OCI-LY1 (cell line): ENCODE measurements around the gene PICALM.

Experiments used
- H2AFZ ChIP-seq: fragments of 200-600 bp; sonication (generic), shearing (Covaris generic); 2 replicates; pipeline ENCODE4 v1.6.0; 2014; ENCODE audit warnings: antibody characterized with exemption, mild to moderate bottlenecking, low read length
- H3F3A ChIP-seq: fragments of 200-600 bp; sonication (generic), shearing (Covaris generic); 2 replicates; pipeline ENCODE4 v1.6.0; 2014; ENCODE audit warnings: mild to moderate bottlenecking, antibody characterized with exemption, low read length, moderate library complexity; ENCODE audit not compliant: insufficient read depth
- H3K27ac ChIP-seq: fragments of 200-600 bp; sonication (generic); 2 replicates; pipeline ENCODE4 v1.5.1; 2014; ENCODE audit warnings: low read length, mixed run types, mild to moderate bottlenecking, low read depth; ENCODE audit not compliant: poor library complexity, severe bottlenecking
- H3K27me3 ChIP-seq: fragments of 200-600 bp; sonication (generic); 2 replicates; pipeline ENCODE4 v1.6.0; 2014; ENCODE audit warnings: antibody characterized with exemption, mild to moderate bottlenecking, low read length, moderate library complexity; ENCODE audit not compliant: insufficient read depth
- H3K36me3 ChIP-seq: fragments of 200-600 bp; sonication (generic); 2 replicates; pipeline ENCODE4 v1.6.1; 2014; ENCODE audit warnings: mild to moderate bottlenecking, antibody characterized with exemption, low read length, moderate library complexity, mixed read lengths; ENCODE audit not compliant: insufficient read depth
- H3K4me1 ChIP-seq: fragments of 200-600 bp; sonication (generic); 2 replicates; pipeline ENCODE4 v1.5.1; 2014; ENCODE audit warnings: mild to moderate bottlenecking, low read length, moderate library complexity; ENCODE audit not compliant: insufficient read depth, severe bottlenecking
- H3K4me2 ChIP-seq: fragments of 200-600 bp; sonication (generic), shearing (Covaris generic); 2 replicates; pipeline ENCODE4 v1.6.1; 2014; ENCODE audit warnings: low read length
- H3K4me3 ChIP-seq: fragments of 200-600 bp; sonication (generic); 2 replicates; pipeline ENCODE4 v1.5.1; 2014; ENCODE audit warnings: low read length, low read depth, mild to moderate bottlenecking, mixed read lengths; ENCODE audit not compliant: poor library complexity, severe bottlenecking
- H3K79me2 ChIP-seq: fragments of 200-600 bp; shearing (Covaris generic); 2 replicates; pipeline ENCODE4 v1.6.1; 2016; ENCODE audit warnings: mixed run types, low read length, mixed read lengths; ENCODE audit not compliant: insufficient read depth
- H3K9ac ChIP-seq: fragments of 200-600 bp; sonication (generic), shearing (Covaris generic); 2 replicates; pipeline ENCODE4 v1.6.1; 2014; ENCODE audit warnings: mild to moderate bottlenecking, low read length, mixed read lengths
- H3K9me2 ChIP-seq: fragments of 200-600 bp; sonication (generic), shearing (Covaris generic); 2 replicates; pipeline ENCODE4 v1.6.1; 2014; ENCODE audit warnings: low read depth, mild to moderate bottlenecking, low read length, mixed read lengths
- H3K9me3 ChIP-seq: fragments of 200-600 bp; shearing (Covaris generic); 2 replicates; pipeline ENCODE4 v1.6.1; 2014; ENCODE audit warnings: low read length, mixed read lengths
- H4K20me1 ChIP-seq: fragments of 200-600 bp; sonication (generic), shearing (Covaris generic); 2 replicates; pipeline ENCODE4 v1.6.0; 2016; ENCODE audit warnings: mild to moderate bottlenecking, low read length; ENCODE audit not compliant: insufficient read depth
- CTCF ChIP-seq: fragments of 200-600 bp; sonication (generic), shearing (Covaris generic); IDR thresholded peaks from 2 replicates; pipeline ENCODE4 v1.5.1; 2017; ENCODE audit warnings: mild to moderate bottlenecking, antibody characterized with exemption, low read length, moderate library complexity, mixed read lengths
- EZH2 ChIP-seq: fragments of 200-600 bp; sonication (generic), shearing (Covaris generic); IDR thresholded peaks from 2 replicates; pipeline ENCODE4 v1.8.0; 2017; ENCODE audit warnings: borderline replicate concordance, mixed run types, mild to moderate bottlenecking, antibody characterized with exemption, low read length, moderate library complexity, mixed read lengths

PICALM gene

DNA sequence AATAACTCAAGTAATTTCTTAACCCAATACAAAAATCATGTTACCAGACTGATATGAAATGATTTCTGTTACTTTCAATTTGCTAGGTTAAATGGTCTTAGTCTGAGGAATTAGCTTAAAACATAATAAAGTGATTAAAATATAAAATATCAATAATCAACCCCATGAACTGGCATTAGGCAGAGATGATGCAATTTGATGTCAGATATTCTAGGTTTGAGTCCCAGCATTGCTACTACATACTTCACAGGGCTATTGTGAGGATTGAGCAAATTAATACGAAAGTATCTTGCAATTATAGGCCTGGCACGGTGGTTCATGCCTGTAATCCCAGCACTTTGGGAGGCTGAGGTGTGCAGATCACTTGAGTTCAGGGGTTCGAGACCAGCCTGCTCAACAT, 66.5 kb downstream of the PICALM start:
- Histone ChIP-seq H3K4me2 (no peak overlapping the region), H3K79me2 (no peaks in the 10 kb centered on the region), H3K9me2 (no peaks in the 10 kb centered on the region), H3K27me3 (no peaks in the 10 kb centered on the region), H2AFZ (no peak overlapping the region), H3K4me1 (no peaks in the 10 kb centered on the region), H3K9ac (no peak overlapping the region), H3F3A (no peaks in the 10 kb centered on the region), H3K36me3 (peaks cover 94% of the 10 kb centered on the region), H3K9me3 (no peaks in the 10 kb centered on the region), H3K27ac (no peak overlapping the region), H4K20me1 (no peaks in the 10 kb centered on the region), H3K4me3 (no peak overlapping the region)
- TF ChIP-seq CTCF (no peak), EZH2 (no peak)

GRCh38 chr11:85991508-85991907, 77.4 kb downstream of the PICALM start:
- Histone ChIP-seq H3K36me3 (peaks cover 87% of the 10 kb centered on the region), H2AFZ (no peak overlapping the region), H3K27me3 (no peaks in the 10 kb centered on the region), H3K4me1 (no peaks in the 10 kb centered on the region), H3K9me2 (no peaks in the 10 kb centered on the region), H4K20me1 (no peaks in the 10 kb centered on the region), H3K4me3 (no peak overlapping the region), H3K9ac (no peak overlapping the region), H3F3A (no peaks in the 10 kb centered on the region), H3K27ac (no peak overlapping the region), H3K79me2 (no peaks in the 10 kb centered on the region), H3K4me2 (no peak overlapping the region), H3K9me3 (no peaks in the 10 kb centered on the region)
- TF ChIP-seq EZH2 (no peak), CTCF (no peak)

DNA sequence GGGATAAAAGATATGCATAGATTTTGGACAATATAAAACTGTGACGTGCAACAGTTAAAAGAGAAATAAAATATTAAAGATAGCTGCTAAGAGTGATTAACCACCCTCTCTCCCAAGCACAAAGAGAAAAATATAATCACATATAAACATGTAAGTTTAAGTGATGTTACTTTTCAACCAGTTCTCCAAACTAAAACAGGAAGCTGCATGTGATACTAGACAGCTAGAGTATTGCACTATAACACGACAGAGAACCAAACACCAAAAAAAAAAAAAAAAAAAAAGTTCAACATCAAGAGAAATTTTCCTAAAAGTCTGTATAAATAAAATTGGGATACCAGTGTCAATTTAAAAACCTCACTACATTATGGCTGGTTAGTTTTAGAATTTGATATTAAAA, 79.1 kb downstream of the PICALM start:
- no peaks in the 10 kb centered on the region for H3F3A ChIP-seq
- H3K9me3 ChIP-seq, result no peaks in the 10 kb centered on the region
- no peak overlapping the region for H3K9ac ChIP-seq
- H3K27ac ChIP-seq, result no peak overlapping the region
- H3K36me3 ChIP-seq, result peaks cover 87% of the 10 kb centered on the region
- no peaks in the 10 kb centered on the region for H3K4me1 ChIP-seq
- H3K9me2 ChIP-seq, result no peaks in the 10 kb centered on the region
- H3K27me3 ChIP-seq, result no peaks in the 10 kb centered on the region
- H3K79me2 ChIP-seq, result no peaks in the 10 kb centered on the region
- no peak overlapping the region for H2AFZ ChIP-seq
- H3K4me3 ChIP-seq, result no peak overlapping the region
- TF ChIP-seq EZH2, result no peak
- no peak for TF ChIP-seq CTCF
- no peaks in the 10 kb centered on the region for H4K20me1 ChIP-seq
- no peak overlapping the region for H3K4me2 ChIP-seq
